Right atrium auricular region (tissue), 2 donors: Measurements from ENCODE around the gene CCDC158. TPM values are rescaled to one million over a fixed set of nuclear protein-coding genes. Genes with fewer than 3 reads are reported as not detected.
"Not testable (repeated sequence)": the region's sequence is repeated elsewhere in the genome, so short reads cannot be mapped to it uniquely, and the experiment has no call there.

Experiments
- DNase-seq: peaks from one replicate; pipeline ENCODE4 v3.0.0-alpha.2; 2019; ENCODE audit warnings: low spot score
- H3K27ac ChIP-seq, 2 donors: fragments of 200-600 bp; sonication (generic); 1 replicate in 1 of 2; 2 replicates in 1 of 2; pipeline ENCODE4 v1.5.1; 2016 to 2019
- H3K27me3 ChIP-seq, 2 donors: fragments of 200-600 bp; sonication (generic); one replicate each; pipeline versions ENCODE4 v1.5.1 to v1.6.0; 2017 to 2019
- H3K36me3 ChIP-seq: fragments of 200-600 bp; sonication (generic); one replicate; pipeline ENCODE4 v1.5.1; 2016
- H3K4me1 ChIP-seq, 2 donors: fragments of 200-600 bp; sonication (generic); one replicate each; pipeline versions ENCODE4 v1.5.1 to v1.6.0; 2017 to 2019
- H3K4me3 ChIP-seq, 2 donors: fragments of 200-600 bp; sonication (generic); 1 replicate in 1 of 2; 2 replicates in 1 of 2; pipeline ENCODE4 v1.5.1; 2017 to 2019; ENCODE audit warnings: mild to moderate bottlenecking in 1 of 2, moderate library complexity in 1 of 2
- H3K9me3 ChIP-seq, 2 donors: fragments of 200-600 bp; sonication (generic); one replicate each; pipeline ENCODE4 v1.5.1; 2019
- total RNA-seq, 2 donors: library from RNA; depleted of rRNA; stranded (reverse); fragments of >200 nt; gene quantifications; one replicate each; pipeline ENCODE4 v1.1.0, GENCODE V29; 2016
- TF ChIP-seq, protein P1 (sequence below), 2 donors: fragments of 200-600 bp; sonication (generic); IDR thresholded peaks; one replicate each; pipeline ENCODE4 v1.5.1; 2019; ENCODE audit warnings: antibody characterized with exemption in 2 of 2

CCDC158 gene
- total RNA-seq, 2 donors from 2014 or later = 0.19 to 0.79 TPM

DNA sequence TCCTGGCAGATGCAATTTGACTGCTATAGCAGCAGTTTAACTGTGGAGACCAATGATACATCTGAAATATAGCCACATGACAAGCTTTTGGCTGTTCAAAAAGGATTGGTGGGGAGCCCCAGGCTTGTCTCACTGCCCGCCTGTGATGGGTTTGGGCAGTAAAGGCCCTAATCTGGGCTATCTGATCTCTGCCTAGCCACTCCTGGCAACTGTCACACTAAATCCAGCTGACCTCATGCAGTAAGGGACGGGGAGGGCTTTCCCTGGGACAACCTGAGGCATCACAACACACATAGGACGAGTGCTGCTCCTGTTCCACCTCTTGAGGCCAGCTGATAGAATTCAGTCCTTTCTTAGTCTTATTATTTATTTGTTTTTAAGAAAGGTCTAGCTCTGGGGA lies 56.2 kb downstream of the CCDC158 start:
- TF ChIP-seq, protein P1, sequence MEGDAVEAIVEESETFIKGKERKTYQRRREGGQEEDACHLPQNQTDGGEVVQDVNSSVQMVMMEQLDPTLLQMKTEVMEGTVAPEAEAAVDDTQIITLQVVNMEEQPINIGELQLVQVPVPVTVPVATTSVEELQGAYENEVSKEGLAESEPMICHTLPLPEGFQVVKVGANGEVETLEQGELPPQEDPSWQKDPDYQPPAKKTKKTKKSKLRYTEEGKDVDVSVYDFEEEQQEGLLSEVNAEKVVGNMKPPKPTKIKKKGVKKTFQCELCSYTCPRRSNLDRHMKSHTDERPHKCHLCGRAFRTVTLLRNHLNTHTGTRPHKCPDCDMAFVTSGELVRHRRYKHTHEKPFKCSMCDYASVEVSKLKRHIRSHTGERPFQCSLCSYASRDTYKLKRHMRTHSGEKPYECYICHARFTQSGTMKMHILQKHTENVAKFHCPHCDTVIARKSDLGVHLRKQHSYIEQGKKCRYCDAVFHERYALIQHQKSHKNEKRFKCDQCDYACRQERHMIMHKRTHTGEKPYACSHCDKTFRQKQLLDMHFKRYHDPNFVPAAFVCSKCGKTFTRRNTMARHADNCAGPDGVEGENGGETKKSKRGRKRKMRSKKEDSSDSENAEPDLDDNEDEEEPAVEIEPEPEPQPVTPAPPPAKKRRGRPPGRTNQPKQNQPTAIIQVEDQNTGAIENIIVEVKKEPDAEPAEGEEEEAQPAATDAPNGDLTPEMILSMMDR (IDR thresholded peaks at IDR 0.05) = no peak
- H3K9me3 ChIP-seq = no peaks in the 10 kb centered on the region
- no peak for DNase-seq
- no peak overlapping the region for H3K4me3 ChIP-seq
- H3K4me1 ChIP-seq = no peaks in the 10 kb centered on the region
- no peaks in the 10 kb centered on the region for H3K36me3 ChIP-seq
- no peaks in the 10 kb centered on the region for H3K27me3 ChIP-seq
- no peak overlapping the region for H3K27ac ChIP-seq

- Histone ChIP-seq H3K27me3 (no peaks in the 10 kb centered on the region), H3K9me3 (no peaks in the 10 kb centered on the region), H3K27ac (no peak overlapping the region), H3K36me3 (no peaks in the 10 kb centered on the region), H3K4me1 (no peaks in the 10 kb centered on the region), H3K4me3 (no peak overlapping the region)
- TF ChIP-seq, protein P1 (IDR thresholded peaks at IDR 0.05) = no peak
- no peak for DNase-seq
Measured at GRCh38 chr4:76363556-76364290, 57.2 kb downstream of the CCDC158 start.

- Histone ChIP-seq H3K36me3 (no peaks in the 10 kb centered on the region), H3K27me3 (no peaks in the 10 kb centered on the region), H3K4me3 (no peak overlapping the region), H3K9me3 (peaks cover 0 to 9% of the 10 kb centered on the region in 2 donors), H3K4me1 (no peaks in the 10 kb centered on the region), H3K27ac (no peak overlapping the region)
- TF ChIP-seq, protein P1 (IDR thresholded peaks at IDR 0.05) = no peak
- no peak for DNase-seq
Measured at GRCh38 chr4:76361689-76362412, 59.1 kb downstream of the CCDC158 start.

DNA sequence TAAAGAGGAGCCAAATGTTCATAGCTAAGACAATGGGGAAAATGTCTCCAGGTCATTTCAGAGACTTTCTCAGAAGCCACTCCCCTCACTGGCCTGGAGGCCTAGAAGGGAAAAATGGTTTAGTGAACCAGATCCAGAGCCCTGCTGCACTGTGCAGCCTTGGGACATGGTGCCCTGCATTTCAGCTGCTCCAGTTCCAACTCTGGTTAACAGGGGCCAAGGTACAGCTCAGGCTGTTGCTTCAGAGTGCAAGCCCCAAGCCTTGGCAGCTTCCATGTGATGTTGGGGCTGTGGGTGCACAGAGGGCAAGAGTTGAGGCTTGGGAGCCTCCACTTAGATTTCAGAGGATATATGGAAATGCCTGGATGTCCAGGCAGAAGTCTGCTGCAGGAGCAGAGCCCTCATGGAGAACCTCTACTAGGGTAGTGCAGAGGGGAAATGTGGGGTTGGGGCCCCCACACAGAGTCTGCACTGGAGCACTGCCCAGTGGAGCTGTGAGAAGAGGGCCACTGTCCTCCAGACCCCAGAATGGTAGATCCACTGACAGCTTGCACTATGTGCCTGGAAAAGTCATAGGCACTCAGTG lies 61.0 kb downstream of the CCDC158 start:
- H3K36me3 ChIP-seq, H3K4me3 ChIP-seq, H3K27me3 ChIP-seq, H3K4me1 ChIP-seq, H3K27ac ChIP-seq, DNase-seq: not testable (repeated sequence)
- peaks cover 0 to 10% of the 10 kb centered on the region in 2 donors for H3K9me3 ChIP-seq

- TF ChIP-seq, protein P1 (IDR thresholded peaks at IDR 0.05) = no peak
- Histone ChIP-seq H3K4me1 (no peaks in the 10 kb centered on the region), H3K9me3 (peaks cover 0 to 10% of the 10 kb centered on the region in 2 donors), H3K4me3 (no peak overlapping the region), H3K27me3 (no peaks in the 10 kb centered on the region), H3K27ac (no peak overlapping the region), H3K36me3 (no peaks in the 10 kb centered on the region)
- no peak for DNase-seq
Measured at GRCh38 chr4:76357981-76358380, 63.0 kb downstream of the CCDC158 start.
